Raji (cell line): ENCODE data around the gene SPDL1.

Source experiments
- POLR2A ChIP-seq: IDR thresholded peaks from 2 replicates; pipeline ENCODE4 v1.6.1; 2011; ENCODE audit warnings: low read depth, low read length, control low read depth; ENCODE audit not compliant: insufficient read depth

The SPDL1 gene

GRCh38 chr5:169636477-169637084, 53.0 kb downstream of the SPDL1 start:
- no peak for TF ChIP-seq POLR2A

GRCh38 chr5:169637085-169637548, 53.5 kb downstream of the SPDL1 start, which contains the start of gene DOCK2:
Gene DOCK2 (plus strand): TSS chr5:169637275. CDS start chr5:169637327, 52 bp downstream.
- TF ChIP-seq POLR2A = peak; percentile 75

DNA sequence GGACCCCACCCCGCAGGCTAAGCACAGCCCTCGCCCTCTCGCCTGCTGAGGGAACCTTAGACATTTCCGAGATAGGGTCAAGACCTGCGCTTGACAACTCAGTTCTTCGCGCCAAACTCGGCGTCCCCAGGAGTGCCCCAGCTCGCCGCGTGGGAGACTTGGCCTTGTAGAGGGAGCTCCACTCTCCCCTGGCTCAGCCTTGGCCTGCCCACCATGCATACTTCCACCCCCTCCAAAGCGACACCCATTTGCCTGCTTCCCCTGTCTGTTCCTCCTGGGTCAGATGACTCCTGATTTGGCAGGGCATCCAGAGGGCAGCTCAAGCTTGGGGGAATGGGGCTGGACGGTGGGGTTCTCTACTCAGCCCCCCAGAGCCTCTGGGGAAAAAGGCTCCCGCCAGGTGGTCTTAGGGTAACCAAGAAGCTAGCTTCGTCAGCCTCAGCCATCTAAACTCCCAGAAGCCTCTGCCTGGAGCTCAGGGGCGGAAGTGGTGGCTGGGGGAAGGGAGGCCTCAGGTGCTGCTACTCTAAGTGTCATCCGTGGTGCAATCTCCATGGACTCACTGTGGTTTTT, 54.1 kb downstream of the SPDL1 start:
- peak; percentile 62; the same call in 1 of the 2 replicates for TF ChIP-seq POLR2A

GRCh38 chr5:169641253-169641652, 57.7 kb downstream of the SPDL1 start:
- TF ChIP-seq POLR2A = no peak

- no peak for TF ChIP-seq POLR2A
These were observed 63.3 kb downstream of the SPDL1 start for GRCh38 chr5:169646856-169647255.

- TF ChIP-seq POLR2A = no peak
These were observed 64.0 kb downstream of the SPDL1 start for GRCh38 chr5:169647566-169647965.

DNA sequence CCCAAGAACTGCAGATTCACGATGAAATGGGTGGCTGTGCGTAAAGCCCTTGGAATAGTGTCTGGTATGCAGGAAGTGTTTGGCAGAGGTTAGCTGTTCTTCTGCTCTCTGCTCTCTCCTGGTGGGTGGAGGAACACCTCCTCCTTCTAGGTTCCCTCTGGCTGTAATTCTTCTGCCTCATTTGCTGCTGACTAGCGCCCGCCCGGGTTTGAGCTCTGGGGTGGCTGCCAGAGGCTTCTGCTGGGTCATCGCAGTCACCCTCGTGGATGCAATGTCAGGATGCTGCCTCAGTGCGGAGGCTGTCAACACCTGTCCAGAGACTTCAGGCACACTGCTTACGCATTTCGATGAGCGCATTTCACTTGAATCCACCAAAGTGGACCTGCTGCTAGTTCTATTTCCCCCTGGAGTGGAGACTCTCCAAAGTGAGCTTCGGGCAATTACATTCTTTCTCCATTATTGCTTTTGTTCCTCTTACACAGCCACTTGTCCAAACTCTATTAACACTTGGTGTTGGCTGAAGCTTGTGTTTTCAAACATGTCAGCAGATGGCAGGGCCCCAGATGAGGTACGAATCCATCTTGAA, 65.2 kb downstream of the SPDL1 start:
- TF ChIP-seq POLR2A = no peak

GRCh38 chr5:169649486-169649885, 65.9 kb downstream of the SPDL1 start:
- no peak for TF ChIP-seq POLR2A

GRCh38 chr5:169650701-169651331, 67.2 kb downstream of the SPDL1 start:
- TF ChIP-seq POLR2A = no peak

DNA sequence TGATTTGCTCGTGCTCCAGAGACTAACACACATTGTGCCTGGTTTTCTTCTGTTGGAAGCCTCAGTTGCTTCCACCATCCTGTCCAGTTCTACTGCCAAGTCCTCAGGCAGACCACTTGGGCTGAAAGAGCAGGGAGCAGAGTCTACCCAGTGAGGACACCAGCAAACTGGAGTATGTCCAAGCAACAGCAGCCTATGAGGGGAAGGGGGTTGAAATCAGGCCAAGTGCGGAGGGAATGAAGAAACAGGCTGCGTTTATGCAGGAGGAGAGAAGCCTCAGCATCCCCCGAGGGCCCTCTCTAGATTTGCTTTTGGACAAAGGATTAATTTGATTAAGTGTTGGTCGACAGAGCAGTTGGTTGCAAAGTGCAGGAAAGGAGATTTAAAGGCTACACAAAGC, 68.0 kb downstream of the SPDL1 start:
- no peak for TF ChIP-seq POLR2A

DNA sequence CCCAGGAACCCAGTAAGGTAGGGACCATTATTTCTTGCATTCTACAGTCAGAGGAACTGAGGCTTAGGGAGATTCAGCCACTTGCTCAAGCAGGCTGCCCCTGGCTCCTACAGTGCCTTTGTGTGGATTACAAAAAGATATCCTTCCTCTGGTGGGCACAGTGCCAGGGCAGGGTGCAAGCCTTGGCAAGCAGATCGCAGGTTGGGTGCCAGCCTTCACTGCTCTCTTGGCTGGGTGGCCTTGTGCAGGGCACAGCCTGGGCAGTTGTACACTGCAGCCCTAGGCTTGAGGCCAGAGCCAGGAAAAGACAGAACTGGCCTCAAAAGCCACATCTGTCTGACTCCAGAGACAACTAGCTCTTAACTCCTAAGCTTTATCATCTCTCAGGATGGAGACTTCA, 68.5 kb downstream of the SPDL1 start:
- no peak for TF ChIP-seq POLR2A

DNA sequence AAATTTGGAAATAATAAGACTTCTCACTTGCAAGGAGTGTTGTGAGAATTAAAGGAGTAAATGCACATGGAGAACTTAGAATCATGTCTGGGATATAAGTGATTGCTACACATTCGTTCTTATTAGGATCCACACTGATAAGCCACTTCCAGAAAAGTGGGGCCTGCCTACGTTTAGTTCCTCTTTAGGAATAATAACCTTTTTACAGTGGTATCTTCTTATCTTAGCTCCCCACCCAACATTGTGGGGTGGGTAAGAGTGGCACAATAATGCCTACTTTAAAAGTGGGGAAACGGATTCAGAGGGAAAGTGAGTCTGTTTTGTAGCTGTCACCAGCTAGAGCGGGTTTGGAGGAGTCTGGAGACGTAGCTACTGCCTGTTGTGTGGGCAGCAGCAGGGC, 69.5 kb downstream of the SPDL1 start:
- TF ChIP-seq POLR2A = no peak
